SKM-1 treated with dmso at 0.1 percent for 144 hours (cell line): ENCODE data around the gene CASQ1.

Experiments
- DNase-seq: peaks from one replicate; lab custom pipeline; 2025; ENCODE audit not compliant: unreplicated experiment; lab: John Stamatoyannopoulos, UW

Gene CASQ1

GRCh38 chr1:160204526-160205241 lies 14.3 kb downstream of the CASQ1 start:
- DNase-seq = peak; percentile 80

GRCh38 chr1:160205242-160206035 lies 15.1 kb downstream of the CASQ1 start, which contains the start of gene PEA15:
PEA15 (plus strand) TSS chr1:160205384; CDS start chr1:160211545, 6,161 bp downstream.
- peak; percentile 57 for DNase-seq

GRCh38 chr1:160206036-160206389 lies 15.6 kb downstream of the CASQ1 start:
- no peak for DNase-seq

- no peak for DNase-seq
These were observed 16.2 kb downstream of the CASQ1 start for GRCh38 chr1:160206421-160207117.

GRCh38 chr1:160207118-160207650 lies 16.8 kb downstream of the CASQ1 start:
- no peak for DNase-seq

GRCh38 chr1:160207771-160208556 lies 17.6 kb downstream of the CASQ1 start:
- no peak for DNase-seq

GRCh38 chr1:160208557-160209320 lies 18.4 kb downstream of the CASQ1 start:
- no peak for DNase-seq

- DNase-seq = no peak
These were observed 19.1 kb downstream of the CASQ1 start for GRCh38 chr1:160209321-160210046.

GRCh38 chr1:160210561-160210960 lies 20.2 kb downstream of the CASQ1 start:
- DNase-seq = no peak

- no peak for DNase-seq
These were observed 20.8 kb downstream of the CASQ1 start for GRCh38 chr1:160211046-160211790.

- DNase-seq = no peak
These were observed 24.2 kb downstream of the CASQ1 start for GRCh38 chr1:160214481-160215140.

- DNase-seq = no peak
These were observed 25.9 kb downstream of the CASQ1 start for GRCh38 chr1:160216301-160216700.

GRCh38 chr1:160217481-160218051 lies 27.2 kb downstream of the CASQ1 start:
- DNase-seq = no peak

GRCh38 chr1:160219062-160219929 lies 28.9 kb downstream of the CASQ1 start:
- DNase-seq = no peak

GRCh38 chr1:160220301-160220700 lies 29.9 kb downstream of the CASQ1 start:
- DNase-seq = no peak

GRCh38 chr1:160221089-160221488 lies 30.7 kb downstream of the CASQ1 start:
- no peak for DNase-seq

GRCh38 chr1:160222546-160222945 lies 32.2 kb downstream of the CASQ1 start:
- DNase-seq = no peak
